HepG2 (cell line): ENCODE data around the gene GORASP2. TPM values are rescaled to one million over a fixed set of nuclear protein-coding genes. Genes with fewer than 3 reads are reported as not detected.

ENCODE experiments used
- ARHGAP35 ChIP-seq: sonication (generic); formaldehyde crosslinking; IDR thresholded peaks from 2 replicates; pipeline ENCODE4 v1.9.0; 2022; ENCODE audit warnings: mild to moderate bottlenecking, inconsistent platforms, moderate library complexity, missing genetic modification reagents, borderline replicate concordance
- DR1 ChIP-seq: sonication (generic); formaldehyde crosslinking; IDR thresholded peaks from 2 replicates; pipeline ENCODE4 v1.8.0; 2021; ENCODE audit warnings: mild to moderate bottlenecking, missing genetic modification reagents, inconsistent platforms
- MAFK ChIP-seq, 2 experiments: IDR thresholded peaks in 1 of 2; conservative IDR thresholded peaks in 1 of 2; 2 replicates each; pipeline ENCODE4 v1.6.1; 2011; ENCODE audit warnings: improper control_type of control experiment in 2 of 2, low read length in 2 of 2
- NRL ChIP-seq: sonication (generic); formaldehyde crosslinking; IDR thresholded peaks from 2 replicates; pipeline ENCODE4 v1.5.0; 2020; ENCODE audit warnings: missing genetic modification reagents, mild to moderate bottlenecking, moderate library complexity, borderline replicate concordance
- PCBP2 ChIP-seq: fragments of 200-400 bp; formaldehyde crosslinking; optimal IDR thresholded peaks from 2 replicates; pipeline ENCODE3; 2018; ENCODE audit warnings: low read length, low read depth; ENCODE audit not compliant: poor library complexity, severe bottlenecking
- TCF7L2 ChIP-seq: IDR thresholded peaks from 2 replicates; pipeline ENCODE4 v1.6.1; 2011; ENCODE audit warnings: mild to moderate bottlenecking, low read depth, low read length, moderate library complexity
- ZBTB8A ChIP-seq: sonication (generic); formaldehyde crosslinking; IDR thresholded peaks from 2 replicates; pipeline ENCODE4 v1.4.0; 2020; ENCODE audit warnings: mild to moderate bottlenecking, low read depth, missing genetic modification reagents, borderline replicate concordance
- ZEB1 ChIP-seq: IDR thresholded peaks from 2 replicates; pipeline ENCODE4 v1.6.1; 2012; ENCODE audit warnings: mild to moderate bottlenecking, low read depth, inconsistent platforms; ENCODE audit not compliant: insufficient replicate concordance
- ZNF12 ChIP-seq: sonication (generic); formaldehyde crosslinking; IDR thresholded peaks from 2 replicates; pipeline ENCODE4 v1.5.0; 2020; ENCODE audit warnings: missing genetic modification reagents
- ZNF138 ChIP-seq: sonication (generic); formaldehyde crosslinking; IDR thresholded peaks from 2 replicates; pipeline ENCODE4 v1.5.0; 2020; ENCODE audit warnings: mild to moderate bottlenecking, low read depth, missing genetic modification reagents
- ZNF572 ChIP-seq: sonication (generic); formaldehyde crosslinking; IDR thresholded peaks from 2 replicates; pipeline ENCODE4 v1.5.1; 2020; ENCODE audit warnings: mild to moderate bottlenecking, missing genetic modification reagents
- ZNF790 ChIP-seq: sonication (generic); formaldehyde crosslinking; IDR thresholded peaks from 2 replicates; pipeline ENCODE4 v1.8.0; 2022; ENCODE audit warnings: missing genetic modification reagents, mild to moderate bottlenecking, borderline replicate concordance
- polyA plus RNA-seq, 8 experiments: library from polyadenylated mRNA; depleted of rRNA in 3 of 8; stranded (reverse) in 7 of 8; unstranded in 1 of 8; fragments of >200 nt; fragmentation: Illumina TruSeq in 4 of 8; extraction: Trizol in 4 of 8; gene quantifications; 2 replicates each; pipeline versions ENCODE4 v1.2.1 to v1.2.3, GENCODE V29; 2011 to 2016; ENCODE audit warnings: low read depth in 4 of 8, missing spikeins in 1 of 8, mixed read lengths in 1 of 8; ENCODE audit not compliant: insufficient read depth in 1 of 8
- total RNA-seq, 5 experiments: library from RNA; depleted of rRNA; stranded (reverse); fragments of >200 nt; fragmentation: Illumina TruSeq; extraction: Trizol; gene quantifications; 2 replicates each; pipeline ENCODE4 v1.2.3, GENCODE V29; 2016; ENCODE audit warnings: low read depth in 1 of 5
- TF ChIP-seq, protein P1 (sequence below): IDR thresholded peaks from 2 replicates; pipeline ENCODE4 v1.6.1; 2016; ENCODE audit warnings: control low read depth
- TF ChIP-seq, protein P2 (sequence below): IDR thresholded peaks from 2 replicates; pipeline ENCODE4 v1.6.1; 2012; ENCODE audit warnings: low read depth, low read length, improper control_type of control experiment
- TF ChIP-seq, protein P3 (sequence below): sonication (generic); formaldehyde crosslinking; IDR thresholded peaks from 2 replicates; pipeline ENCODE4 v1.5.0; 2020; ENCODE audit warnings: missing genetic modification reagents
- TF ChIP-seq, protein P4 (sequence below), 2 experiments: sonication (generic) in 1 of 2; formaldehyde crosslinking in 1 of 2; IDR thresholded peaks; 2 replicates each; pipeline versions ENCODE4 v1.4.0 to v1.6.1; 2018 to 2020; ENCODE audit warnings: missing genetic modification reagents in 2 of 2, borderline replicate concordance in 1 of 2, low read depth in 1 of 2, mild to moderate bottlenecking in 1 of 2, missing biosample characterization in 1 of 2
- TF ChIP-seq, protein P5 (sequence below): sonication (generic); formaldehyde crosslinking; IDR thresholded peaks from 2 replicates; pipeline ENCODE4 v1.5.0; 2020; ENCODE audit warnings: missing genetic modification reagents

GORASP2 gene
- total and polyA plus RNA-seq, 2 of the 13 experiments (the other 11 are each of a cell fraction or from before 2014, with no cell fraction given): 103 to 239 TPM

DNA sequence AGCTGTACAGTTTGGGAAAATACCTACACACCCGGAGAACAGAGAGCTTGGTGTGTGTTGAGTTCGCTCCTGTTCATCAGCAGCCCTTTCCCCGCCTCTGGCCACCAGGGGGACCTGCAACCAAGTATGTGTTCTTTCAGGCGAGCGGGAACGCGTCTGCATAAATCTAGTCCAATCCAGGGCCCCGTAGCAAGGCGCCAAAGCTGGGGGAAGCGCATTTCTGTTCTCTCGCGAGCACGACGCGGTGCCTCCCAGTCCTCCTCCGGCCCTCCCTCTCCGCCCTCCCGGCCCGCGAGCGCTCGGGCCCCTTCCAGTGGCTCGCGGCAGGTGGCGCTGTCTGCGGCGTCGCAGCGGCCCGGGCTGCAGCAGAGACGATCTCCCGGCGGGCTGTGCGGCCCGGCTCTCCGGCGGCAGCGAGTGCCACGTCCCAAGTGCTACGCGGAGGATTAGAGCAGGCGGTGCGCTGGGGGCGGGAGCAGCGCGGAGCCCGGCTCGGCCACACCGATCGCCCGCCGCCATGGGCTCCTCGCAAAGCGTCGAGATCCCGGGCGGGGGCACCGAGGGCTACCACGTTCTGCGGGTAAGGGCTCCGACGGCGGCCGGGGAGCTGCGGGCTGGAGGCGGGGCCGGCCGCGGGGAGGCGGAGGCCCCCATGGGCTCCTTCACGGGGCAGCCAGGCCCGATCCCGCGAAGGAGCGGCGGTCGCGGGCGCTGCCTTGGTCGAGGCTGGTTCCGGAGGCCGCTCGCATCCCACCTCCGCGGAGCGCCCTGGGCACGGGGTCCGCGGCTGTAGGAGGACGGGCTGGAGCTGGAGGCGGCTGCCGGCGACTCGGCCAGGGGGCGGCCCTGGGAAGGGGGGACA, at the start of gene GORASP2 (continued):
- TF ChIP-seq, protein P1, sequence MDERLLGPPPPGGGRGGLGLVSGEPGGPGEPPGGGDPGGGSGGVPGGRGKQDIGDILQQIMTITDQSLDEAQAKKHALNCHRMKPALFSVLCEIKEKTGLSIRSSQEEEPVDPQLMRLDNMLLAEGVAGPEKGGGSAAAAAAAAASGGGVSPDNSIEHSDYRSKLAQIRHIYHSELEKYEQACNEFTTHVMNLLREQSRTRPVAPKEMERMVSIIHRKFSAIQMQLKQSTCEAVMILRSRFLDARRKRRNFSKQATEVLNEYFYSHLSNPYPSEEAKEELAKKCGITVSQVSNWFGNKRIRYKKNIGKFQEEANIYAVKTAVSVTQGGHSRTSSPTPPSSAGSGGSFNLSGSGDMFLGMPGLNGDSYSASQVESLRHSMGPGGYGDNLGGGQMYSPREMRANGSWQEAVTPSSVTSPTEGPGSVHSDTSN (CRISPR knock-in tag): no peak
- TF ChIP-seq, protein P2, sequence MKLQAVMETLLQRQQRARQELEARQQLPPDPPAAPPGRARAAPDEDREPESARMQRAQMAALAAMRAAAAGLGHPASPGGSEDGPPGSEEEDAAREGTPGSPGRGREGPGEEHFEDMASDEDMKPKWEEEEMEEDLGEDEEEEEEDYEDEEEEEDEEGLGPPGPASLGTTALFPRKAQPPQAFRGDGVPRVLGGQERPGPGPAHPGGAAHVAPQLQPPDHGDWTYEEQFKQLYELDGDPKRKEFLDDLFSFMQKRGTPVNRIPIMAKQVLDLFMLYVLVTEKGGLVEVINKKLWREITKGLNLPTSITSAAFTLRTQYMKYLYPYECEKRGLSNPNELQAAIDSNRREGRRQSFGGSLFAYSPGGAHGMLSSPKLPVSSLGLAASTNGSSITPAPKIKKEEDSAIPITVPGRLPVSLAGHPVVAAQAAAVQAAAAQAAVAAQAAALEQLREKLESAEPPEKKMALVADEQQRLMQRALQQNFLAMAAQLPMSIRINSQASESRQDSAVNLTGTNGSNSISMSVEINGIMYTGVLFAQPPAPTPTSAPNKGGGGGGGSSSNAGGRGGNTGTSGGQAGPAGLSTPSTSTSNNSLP: peak; percentile 81; the same call in 1 of the 2 replicates
- TF ChIP-seq ZEB1 (no peak), ARHGAP35 (peak; percentile 99), ZNF790 (peak; percentile 94), DR1 (CRISPR knock-in tag) (peak; percentile 97), ZBTB8A (CRISPR knock-in tag) (no peak), ZNF12 (CRISPR knock-in tag) (peak; percentile 28; the same call in 1 of the 2 replicates), ZNF138 (CRISPR knock-in tag) (0 out of 2 replicates have a peak, but pooled peaks have one; percentile 13), TCF7L2 (no peak), PCBP2 (no peak), ZNF572 (CRISPR knock-in tag) (no peak), NRL (no peak; the same call in 1 of the 2 replicates), MAFK (conservative IDR thresholded peaks at IDR 0.05 in 1 of 2, IDR thresholded peaks at IDR 0.05 in 1 of 2; ENCODE audit: low read length in 2 of 2) (0 out of 4 replicates have a peak, but pooled peaks of 1 of the 2 experiments have one; percentile 0)
- TF ChIP-seq, protein P3, sequence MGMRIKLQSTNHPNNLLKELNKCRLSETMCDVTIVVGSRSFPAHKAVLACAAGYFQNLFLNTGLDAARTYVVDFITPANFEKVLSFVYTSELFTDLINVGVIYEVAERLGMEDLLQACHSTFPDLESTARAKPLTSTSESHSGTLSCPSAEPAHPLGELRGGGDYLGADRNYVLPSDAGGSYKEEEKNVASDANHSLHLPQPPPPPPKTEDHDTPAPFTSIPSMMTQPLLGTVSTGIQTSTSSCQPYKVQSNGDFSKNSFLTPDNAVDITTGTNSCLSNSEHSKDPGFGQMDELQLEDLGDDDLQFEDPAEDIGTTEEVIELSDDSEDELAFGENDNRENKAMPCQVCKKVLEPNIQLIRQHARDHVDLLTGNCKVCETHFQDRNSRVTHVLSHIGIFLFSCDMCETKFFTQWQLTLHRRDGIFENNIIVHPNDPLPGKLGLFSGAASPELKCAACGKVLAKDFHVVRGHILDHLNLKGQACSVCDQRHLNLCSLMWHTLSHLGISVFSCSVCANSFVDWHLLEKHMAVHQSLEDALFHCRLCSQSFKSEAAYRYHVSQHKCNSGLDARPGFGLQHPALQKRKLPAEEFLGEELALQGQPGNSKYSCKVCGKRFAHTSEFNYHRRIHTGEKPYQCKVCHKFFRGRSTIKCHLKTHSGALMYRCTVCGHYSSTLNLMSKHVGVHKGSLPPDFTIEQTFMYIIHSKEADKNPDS (CRISPR knock-in tag): peak; percentile 83; the same call in 1 of the 2 replicates
- TF ChIP-seq, protein P4, sequence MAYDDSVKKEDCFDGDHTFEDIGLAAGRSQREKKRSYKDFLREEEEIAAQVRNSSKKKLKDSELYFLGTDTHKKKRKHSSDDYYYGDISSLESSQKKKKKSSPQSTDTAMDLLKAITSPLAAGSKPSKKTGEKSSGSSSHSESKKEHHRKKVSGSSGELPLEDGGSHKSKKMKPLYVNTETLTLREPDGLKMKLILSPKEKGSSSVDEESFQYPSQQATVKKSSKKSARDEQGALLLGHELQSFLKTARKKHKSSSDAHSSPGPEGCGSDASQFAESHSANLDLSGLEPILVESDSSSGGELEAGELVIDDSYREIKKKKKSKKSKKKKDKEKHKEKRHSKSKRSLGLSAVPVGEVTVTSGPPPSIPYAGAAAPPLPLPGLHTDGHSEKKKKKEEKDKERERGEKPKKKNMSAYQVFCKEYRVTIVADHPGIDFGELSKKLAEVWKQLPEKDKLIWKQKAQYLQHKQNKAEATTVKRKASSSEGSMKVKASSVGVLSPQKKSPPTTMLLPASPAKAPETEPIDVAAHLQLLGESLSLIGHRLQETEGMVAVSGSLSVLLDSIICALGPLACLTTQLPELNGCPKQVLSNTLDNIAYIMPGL (CRISPR knock-in tag; IDR thresholded peaks at IDR 0.05; ENCODE audit: borderline replicate concordance in 1 of 2, low read depth in 1 of 2): peak; percentile 100
- TF ChIP-seq, protein P5, sequence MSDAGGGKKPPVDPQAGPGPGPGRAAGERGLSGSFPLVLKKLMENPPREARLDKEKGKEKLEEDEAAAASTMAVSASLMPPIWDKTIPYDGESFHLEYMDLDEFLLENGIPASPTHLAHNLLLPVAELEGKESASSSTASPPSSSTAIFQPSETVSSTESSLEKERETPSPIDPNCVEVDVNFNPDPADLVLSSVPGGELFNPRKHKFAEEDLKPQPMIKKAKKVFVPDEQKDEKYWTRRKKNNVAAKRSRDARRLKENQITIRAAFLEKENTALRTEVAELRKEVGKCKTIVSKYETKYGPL (CRISPR knock-in tag): peak; percentile 69; the same call in 1 of the 2 replicates
